SK-N-MC (cell line): ENCODE results near the gene MYL10.

Source experiments
- DNase-seq: peaks from one replicate; pipeline ENCODE4 v3.0.0-alpha.2; 2011; ENCODE audit warnings: low read depth, low spot score
- H3K27ac ChIP-seq: fragments of 200-600 bp; sonication (generic); 2 replicates; pipeline ENCODE4 v1.5.1; 2016; ENCODE audit warnings: mixed run types
- H3K36me3 ChIP-seq: fragments of 200-600 bp; sonication (generic); 2 replicates; pipeline ENCODE4 v1.6.1; 2017; ENCODE audit warnings: antibody characterized with exemption, low read length, mixed read lengths; ENCODE audit not compliant: insufficient read depth
- H3K4me3 ChIP-seq: fragments of 200-600 bp; sonication (generic); 2 replicates; pipeline ENCODE4 v1.5.1; 2016
- H3K9ac ChIP-seq: fragments of 200-600 bp; sonication (generic); 2 replicates; pipeline ENCODE4 v1.8.0; 2017; ENCODE audit warnings: mixed run types, mixed read lengths; ENCODE audit not compliant: insufficient read length
- H3K9me3 ChIP-seq: fragments of 200-600 bp; sonication (generic); 2 replicates; pipeline ENCODE4 v1.6.1; 2017; ENCODE audit warnings: low read depth, mild to moderate bottlenecking, antibody characterized with exemption, low read length, moderate library complexity, mixed read lengths
- EZH2 ChIP-seq: fragments of 200-600 bp; sonication (generic); IDR thresholded peaks from one replicate; pipeline ENCODE4 v1.6.1; 2017; ENCODE audit warnings: antibody characterized with exemption
- FOXP2 ChIP-seq: optimal IDR thresholded peaks from 2 replicates; pipeline ENCODE3; 2011; ENCODE audit warnings: mild to moderate bottlenecking, moderate library complexity; ENCODE audit not compliant: insufficient read depth; ENCODE audit errors: extremely low read length, control extremely low read depth
- POLR2AphosphoS5 ChIP-seq: IDR thresholded peaks from 2 replicates; pipeline ENCODE4 v1.6.1; 2012; ENCODE audit warnings: mild to moderate bottlenecking, low read depth, low read length, borderline replicate concordance

MYL10 gene

GRCh38 chr7:101598986-101599771, 29.9 kb downstream of the MYL10 start:
- no peaks in the 10 kb centered on the region for H3K9me3 ChIP-seq
- DNase-seq = no peak
- no peak overlapping the region for H3K9ac ChIP-seq
- no peaks in the 10 kb centered on the region for H3K36me3 ChIP-seq
- TF ChIP-seq EZH2 (no peak), FOXP2 (no peak), POLR2AphosphoS5 (no peak)
- H3K27ac ChIP-seq = no peak overlapping the region
- H3K4me3 ChIP-seq = no peak overlapping the region

- TF ChIP-seq EZH2 = no peak
- no peak for TF ChIP-seq FOXP2
- no peak for TF ChIP-seq POLR2AphosphoS5
- Histone ChIP-seq H3K27ac (no peak overlapping the region), H3K9me3 (no peaks in the 10 kb centered on the region), H3K4me3 (no peak overlapping the region), H3K9ac (no peak overlapping the region), H3K36me3 (no peaks in the 10 kb centered on the region)
- DNase-seq = no peak
Measured at GRCh38 chr7:101598422-101598985, 30.6 kb downstream of the MYL10 start.

GRCh38 chr7:101597941-101598340, 31.2 kb downstream of the MYL10 start:
- Histone ChIP-seq H3K4me3 (no peak overlapping the region), H3K9me3 (no peaks in the 10 kb centered on the region), H3K9ac (no peak overlapping the region), H3K27ac (no peak overlapping the region), H3K36me3 (no peaks in the 10 kb centered on the region)
- no peak for DNase-seq
- TF ChIP-seq FOXP2 (no peak), EZH2 (no peak), POLR2AphosphoS5 (no peak)

GRCh38 chr7:101596898-101597297, 32.2 kb downstream of the MYL10 start:
- DNase-seq = no peak
- H3K9me3 ChIP-seq = no peaks in the 10 kb centered on the region
- no peak for TF ChIP-seq POLR2AphosphoS5
- TF ChIP-seq FOXP2 = no peak
- no peak for TF ChIP-seq EZH2

GRCh38 chr7:101595766-101596537, 33.1 kb downstream of the MYL10 start:
- no peaks in the 10 kb centered on the region for H3K9me3 ChIP-seq
- TF ChIP-seq POLR2AphosphoS5 (no peak), EZH2 (no peak), FOXP2 (no peak)
- no peak overlapping the region for H3K9ac ChIP-seq
- no peaks in the 10 kb centered on the region for H3K36me3 ChIP-seq
- H3K4me3 ChIP-seq = no peak overlapping the region
- DNase-seq = no peak
- H3K27ac ChIP-seq = no peak overlapping the region

More at GRCh38 chr7:101596898-101597297, 32.2 kb downstream of the MYL10 start:
- Histone ChIP-seq H3K9ac (no peak overlapping the region), H3K27ac (no peak overlapping the region), H3K36me3 (no peaks in the 10 kb centered on the region), H3K4me3 (no peak overlapping the region)

GRCh38 chr7:101595246-101595645, 33.9 kb downstream of the MYL10 start:
- TF ChIP-seq POLR2AphosphoS5 = no peak
- TF ChIP-seq EZH2 = no peak
- no peak for TF ChIP-seq FOXP2
- no peak overlapping the region for H3K9ac ChIP-seq
- no peaks in the 10 kb centered on the region for H3K9me3 ChIP-seq
- no peak overlapping the region for H3K4me3 ChIP-seq
- no peak overlapping the region for H3K27ac ChIP-seq
- DNase-seq = no peak
- no peaks in the 10 kb centered on the region for H3K36me3 ChIP-seq

DNA sequence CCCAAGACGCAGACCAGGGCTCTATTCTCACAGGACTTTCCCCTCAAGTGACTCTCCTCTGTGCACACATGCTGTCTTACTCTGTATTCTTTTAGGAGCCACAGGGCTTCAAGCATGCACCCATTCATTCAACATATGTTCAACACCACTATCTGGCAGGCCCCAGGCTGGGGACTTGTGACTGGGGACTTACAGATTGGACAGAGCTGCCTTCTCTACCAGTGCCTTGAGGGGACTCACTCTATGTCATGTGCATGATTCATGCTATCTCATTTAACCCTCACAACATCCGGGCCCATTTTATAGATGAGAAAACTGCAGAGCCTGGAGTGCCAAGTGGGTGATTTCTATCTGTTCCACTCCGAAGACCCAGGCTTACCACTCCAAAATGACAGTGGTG, 34.3 kb downstream of the MYL10 start:
- Histone ChIP-seq H3K36me3 (no peaks in the 10 kb centered on the region), H3K9me3 (no peaks in the 10 kb centered on the region), H3K4me3 (no peak overlapping the region), H3K27ac (no peak overlapping the region), H3K9ac (no peak overlapping the region)
- no peak for DNase-seq
- TF ChIP-seq EZH2 = no peak
- TF ChIP-seq FOXP2 = no peak
- TF ChIP-seq POLR2AphosphoS5 = no peak

DNA sequence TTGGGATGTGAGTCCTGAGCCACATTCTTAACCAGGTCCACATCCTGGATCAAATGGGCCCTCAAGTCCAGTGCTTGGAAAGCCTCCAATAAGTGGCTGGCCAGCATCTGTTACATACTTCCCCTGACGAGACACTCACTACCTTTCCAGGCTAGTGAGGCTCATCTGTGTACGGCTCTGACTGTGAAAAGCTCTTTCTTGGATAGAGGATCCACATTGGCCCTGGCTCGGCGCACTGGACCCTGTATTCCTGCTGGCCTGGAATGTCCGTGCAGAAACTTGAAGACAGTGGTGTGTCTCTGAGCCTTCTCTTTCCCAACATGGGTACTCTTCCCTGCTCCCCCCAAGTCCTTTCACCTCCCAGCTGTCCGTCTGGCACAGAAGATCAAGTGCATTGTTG, 35.5 kb downstream of the MYL10 start:
- H3K9ac ChIP-seq = no peak overlapping the region
- no peaks in the 10 kb centered on the region for H3K36me3 ChIP-seq
- TF ChIP-seq FOXP2 = no peak
- no peak for TF ChIP-seq POLR2AphosphoS5
- TF ChIP-seq EZH2 = no peak
- no peak for DNase-seq
- H3K9me3 ChIP-seq = no peaks in the 10 kb centered on the region
- H3K4me3 ChIP-seq = no peak overlapping the region
- no peak overlapping the region for H3K27ac ChIP-seq

DNA sequence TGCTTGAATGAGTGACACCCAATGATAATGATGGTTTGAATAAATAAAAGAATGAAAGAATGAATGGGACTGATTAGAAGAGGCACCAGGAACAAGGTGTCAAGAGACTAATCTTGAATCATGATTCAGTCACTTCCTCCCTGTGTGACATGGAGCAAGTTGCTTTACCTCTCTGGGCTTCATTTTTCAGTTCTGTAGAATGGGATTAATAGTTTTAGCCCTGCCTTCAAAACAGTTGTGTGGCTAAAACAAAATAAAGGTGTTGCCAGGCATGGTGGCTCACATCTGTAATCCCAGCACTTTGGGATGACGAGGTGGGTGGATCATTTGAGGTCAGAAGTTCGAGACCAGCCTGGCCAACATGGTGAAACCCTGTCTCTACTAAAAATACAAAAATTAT, 37.6 kb downstream of the MYL10 start:
- H3K4me3 ChIP-seq = no peak overlapping the region
- H3K27ac ChIP-seq = no peak overlapping the region
- no peaks in the 10 kb centered on the region for H3K36me3 ChIP-seq
- H3K9ac ChIP-seq = no peak overlapping the region
- TF ChIP-seq POLR2AphosphoS5 (no peak), FOXP2 (no peak), EZH2 (no peak)
- H3K9me3 ChIP-seq = no peaks in the 10 kb centered on the region
- no peak for DNase-seq
